Liver (tissue), 9 donors: ENCODE results near the gene NIPBL. TPM values are rescaled to one million over a fixed set of nuclear protein-coding genes. Genes with fewer than 3 reads are reported as not detected.

Experiments
- DNase-seq: peaks from one replicate; pipeline ENCODE4 v3.0.0-alpha.2; 2017; ENCODE audit warnings: low spot score
- H3K27ac ChIP-seq, 2 donors: one replicate each; pipeline ENCODE4 v1.7.0; 2013; ENCODE audit warnings: inconsistent platforms in 2 of 2, low read length in 2 of 2, control low read depth in 1 of 2, low read depth in 1 of 2, mild to moderate bottlenecking in 1 of 2
- H3K27me3 ChIP-seq, 4 donors: one replicate each; pipeline versions ENCODE4 v1.6.1 to v1.7.0; 2013; ENCODE audit warnings: low read length in 3 of 4, inconsistent platforms in 1 of 4, mild to moderate bottlenecking in 1 of 4, moderate library complexity in 1 of 4; ENCODE audit not compliant: control insufficient read depth in 4 of 4, insufficient read depth in 4 of 4
- H3K36me3 ChIP-seq, 4 donors: one replicate each; pipeline versions ENCODE4 v1.6.1 to v1.7.0; 2013; ENCODE audit warnings: low read length in 3 of 4, mild to moderate bottlenecking in 3 of 4, low read depth in 1 of 4, moderate library complexity in 1 of 4; ENCODE audit not compliant: control insufficient read depth in 4 of 4, insufficient read depth in 3 of 4
- H3K4me1 ChIP-seq, 4 donors: one replicate each; pipeline versions ENCODE4 v1.6.1 to v1.7.0; 2013; ENCODE audit warnings: low read length in 3 of 4, mild to moderate bottlenecking in 3 of 4, moderate library complexity in 1 of 4; ENCODE audit not compliant: control insufficient read depth in 4 of 4, insufficient read depth in 4 of 4
- H3K4me3 ChIP-seq, 3 donors: one replicate each; pipeline versions ENCODE4 v1.6.1 to v1.7.0; 2013; ENCODE audit warnings: low read length in 3 of 3, control low read depth in 1 of 3, low read depth in 1 of 3, mild to moderate bottlenecking in 1 of 3
- H3K9ac ChIP-seq, 2 donors: one replicate each; pipeline ENCODE4 v1.7.0; 2013; ENCODE audit warnings: low read length in 2 of 2, mild to moderate bottlenecking in 2 of 2, moderate library complexity in 2 of 2, control low read depth in 1 of 2, low read depth in 1 of 2
- H3K9me3 ChIP-seq, 4 donors: one replicate each; pipeline versions ENCODE4 v1.6.1 to v1.7.0; 2013; ENCODE audit warnings: low read length in 3 of 4; ENCODE audit not compliant: control insufficient read depth in 4 of 4
- EGR1 ChIP-seq, 2 donors: IDR thresholded peaks; 2 replicates each; pipeline ENCODE4 v1.6.1; 2016 to 2018; ENCODE audit warnings: antibody characterized with exemption in 2 of 2, low read depth in 2 of 2
- FOXA1 ChIP-seq: IDR thresholded peaks from 2 replicates; pipeline ENCODE4 v1.6.1; 2016; ENCODE audit warnings: antibody characterized with exemption
- FOXA2 ChIP-seq: IDR thresholded peaks from 2 replicates; pipeline ENCODE4 v1.6.1; 2016; ENCODE audit warnings: antibody characterized with exemption
- GABPA ChIP-seq, 2 donors: IDR thresholded peaks in 1 of 2; conservative IDR thresholded peaks in 1 of 2; 2 replicates each; pipeline ENCODE4 v1.6.1; 2016; ENCODE audit warnings: antibody characterized with exemption in 2 of 2, mild to moderate bottlenecking in 1 of 2, moderate library complexity in 1 of 2
- HNF4A ChIP-seq, 2 donors: conservative IDR thresholded peaks; 2 replicates each; pipeline ENCODE4 v1.6.1; 2016; ENCODE audit warnings: antibody characterized with exemption in 2 of 2, mild to moderate bottlenecking in 2 of 2
- HNF4G ChIP-seq: IDR thresholded peaks from 2 replicates; pipeline ENCODE4 v1.6.1; 2016; ENCODE audit warnings: antibody characterized with exemption
- JUND ChIP-seq, 2 donors: IDR thresholded peaks; 2 replicates each; pipeline ENCODE4 v1.6.1; 2016; ENCODE audit warnings: antibody characterized with exemption in 2 of 2
- NR2F2 ChIP-seq: IDR thresholded peaks from 2 replicates; pipeline ENCODE4 v1.6.1; 2016; ENCODE audit warnings: antibody characterized with exemption
- RAD21 ChIP-seq, 2 donors: IDR thresholded peaks; 2 replicates each; pipeline ENCODE4 v1.6.1; 2016; ENCODE audit warnings: antibody characterized with exemption in 2 of 2, mild to moderate bottlenecking in 2 of 2
- RXRA ChIP-seq, 2 donors: IDR thresholded peaks; 2 replicates each; pipeline ENCODE4 v1.6.1; 2017 to 2018; ENCODE audit warnings: antibody characterized with exemption in 2 of 2, mild to moderate bottlenecking in 1 of 2
- SP1 ChIP-seq: IDR thresholded peaks from 2 replicates; pipeline ENCODE4 v1.6.1; 2018; ENCODE audit warnings: antibody characterized with exemption, mild to moderate bottlenecking
- TAF1 ChIP-seq: conservative IDR thresholded peaks from 2 replicates; pipeline ENCODE4 v1.6.1; 2016; ENCODE audit warnings: antibody characterized with exemption, mild to moderate bottlenecking
- YY1 ChIP-seq: IDR thresholded peaks from 2 replicates; pipeline ENCODE4 v1.6.1; 2016; ENCODE audit warnings: antibody characterized with exemption, mild to moderate bottlenecking
- WGBS: extraction: QIAGEN DNeasy Blood & Tissue Kit; methylation state at CpG from one replicate; pipeline ENCODE4 v1.1.7; 2013; 5-methylcytosine and 5-hydroxymethylcytosine counted together
- polyA plus RNA-seq, 2 donors: library from polyadenylated mRNA; stranded (reverse) in 1 of 2; unstranded in 1 of 2; fragments of 200-250 nt in 1 of 2; fragments of >200 nt in 1 of 2; fragmentation: Nextera tagmentation in 1 of 2; extraction: Ambion mirVana in 1 of 2; gene quantifications; one replicate each; pipeline versions ENCODE4 v1.2.1 to v1.2.3, GENCODE V29; 2013 to 2015
- total RNA-seq, 2 donors: library from RNA; depleted of rRNA; stranded (reverse); fragments of >200 nt; gene quantifications; one replicate each; pipeline ENCODE4 v1.2.3, GENCODE V29; 2014
- TF ChIP-seq, protein P1 (sequence below): fragments of 150-350 bp; IDR thresholded peaks from 2 replicates; pipeline ENCODE4 v1.5.1; 2017; ENCODE audit warnings: improper control_type of control experiment, low read depth, low read length; ENCODE audit not compliant: missing input control
- TF ChIP-seq, protein P2 (sequence below): IDR thresholded peaks from 2 replicates; pipeline ENCODE4 v1.6.1; 2016; ENCODE audit warnings: antibody characterized with exemption
- TF ChIP-seq, protein P3 (sequence below): IDR thresholded peaks from 2 replicates; pipeline ENCODE4 v1.6.1; 2016; ENCODE audit warnings: antibody characterized with exemption
- TF ChIP-seq, protein P4 (sequence below): IDR thresholded peaks from 2 replicates; pipeline ENCODE4 v1.6.1; 2016; ENCODE audit warnings: antibody characterized with exemption
- TF ChIP-seq, protein P5 (sequence below): IDR thresholded peaks from 2 replicates; pipeline ENCODE4 v1.6.1; 2016; ENCODE audit warnings: antibody characterized with exemption, mild to moderate bottlenecking
- donor health status: healthy.
- donor health status: healthy.
- donor health status: healthy.
- donor health status: healthy.
- donor health status: healthy.

Gene NIPBL
- total and polyA plus RNA-seq, 4 donors: 4.9 to 30.3 (median 21.0) TPM

DNA sequence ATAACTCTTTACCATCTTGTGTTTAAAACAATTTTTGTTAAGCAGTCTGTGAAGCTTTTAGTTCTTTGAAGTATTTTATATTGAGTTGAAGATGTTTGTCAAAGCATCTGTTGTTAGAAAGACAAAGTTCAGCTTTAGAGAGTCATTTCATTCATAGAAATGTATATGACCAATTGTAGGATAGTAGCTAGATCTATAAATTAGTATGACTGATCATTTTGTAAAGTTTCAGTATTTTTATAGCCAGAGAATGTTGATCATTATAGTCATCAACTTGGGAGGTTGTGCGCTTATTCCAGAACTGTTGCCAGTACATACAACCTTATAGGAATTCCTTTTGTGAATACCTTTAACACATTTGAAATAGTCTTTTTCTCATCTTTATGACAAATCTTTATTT is 5.2 kb downstream of the NIPBL start:
- Histone ChIP-seq H3K27me3 (no peaks in the 10 kb centered on the region), H3K27ac (no peak overlapping the region), H3K9ac (no peak overlapping the region), H3K4me1 (peaks cover 4 to 45% (median 37%) of the 10 kb centered on the region in 4 donors), H3K36me3 (no peaks in the 10 kb centered on the region), H3K4me3 (no peak overlapping the region), H3K9me3 (no peaks in the 10 kb centered on the region)
- 93% methylated on average over 1 of the region's 1 CpG for WGBS
- no peak for DNase-seq
- TF ChIP-seq HNF4A (conservative IDR thresholded peaks at IDR 0.05): no peak
- TF ChIP-seq, protein P1, sequence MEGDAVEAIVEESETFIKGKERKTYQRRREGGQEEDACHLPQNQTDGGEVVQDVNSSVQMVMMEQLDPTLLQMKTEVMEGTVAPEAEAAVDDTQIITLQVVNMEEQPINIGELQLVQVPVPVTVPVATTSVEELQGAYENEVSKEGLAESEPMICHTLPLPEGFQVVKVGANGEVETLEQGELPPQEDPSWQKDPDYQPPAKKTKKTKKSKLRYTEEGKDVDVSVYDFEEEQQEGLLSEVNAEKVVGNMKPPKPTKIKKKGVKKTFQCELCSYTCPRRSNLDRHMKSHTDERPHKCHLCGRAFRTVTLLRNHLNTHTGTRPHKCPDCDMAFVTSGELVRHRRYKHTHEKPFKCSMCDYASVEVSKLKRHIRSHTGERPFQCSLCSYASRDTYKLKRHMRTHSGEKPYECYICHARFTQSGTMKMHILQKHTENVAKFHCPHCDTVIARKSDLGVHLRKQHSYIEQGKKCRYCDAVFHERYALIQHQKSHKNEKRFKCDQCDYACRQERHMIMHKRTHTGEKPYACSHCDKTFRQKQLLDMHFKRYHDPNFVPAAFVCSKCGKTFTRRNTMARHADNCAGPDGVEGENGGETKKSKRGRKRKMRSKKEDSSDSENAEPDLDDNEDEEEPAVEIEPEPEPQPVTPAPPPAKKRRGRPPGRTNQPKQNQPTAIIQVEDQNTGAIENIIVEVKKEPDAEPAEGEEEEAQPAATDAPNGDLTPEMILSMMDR: no peak
- no peak for TF ChIP-seq GABPA (IDR thresholded peaks at IDR 0.05 in 1 of 2, conservative IDR thresholded peaks at IDR 0.05 in 1 of 2)
- TF ChIP-seq, protein P2, sequence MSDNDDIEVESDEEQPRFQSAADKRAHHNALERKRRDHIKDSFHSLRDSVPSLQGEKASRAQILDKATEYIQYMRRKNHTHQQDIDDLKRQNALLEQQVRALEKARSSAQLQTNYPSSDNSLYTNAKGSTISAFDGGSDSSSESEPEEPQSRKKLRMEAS: no peak
- TF ChIP-seq HNF4G: no peak
- TF ChIP-seq RXRA (IDR thresholded peaks at IDR 0.05): no peak
- TF ChIP-seq, protein P3, sequence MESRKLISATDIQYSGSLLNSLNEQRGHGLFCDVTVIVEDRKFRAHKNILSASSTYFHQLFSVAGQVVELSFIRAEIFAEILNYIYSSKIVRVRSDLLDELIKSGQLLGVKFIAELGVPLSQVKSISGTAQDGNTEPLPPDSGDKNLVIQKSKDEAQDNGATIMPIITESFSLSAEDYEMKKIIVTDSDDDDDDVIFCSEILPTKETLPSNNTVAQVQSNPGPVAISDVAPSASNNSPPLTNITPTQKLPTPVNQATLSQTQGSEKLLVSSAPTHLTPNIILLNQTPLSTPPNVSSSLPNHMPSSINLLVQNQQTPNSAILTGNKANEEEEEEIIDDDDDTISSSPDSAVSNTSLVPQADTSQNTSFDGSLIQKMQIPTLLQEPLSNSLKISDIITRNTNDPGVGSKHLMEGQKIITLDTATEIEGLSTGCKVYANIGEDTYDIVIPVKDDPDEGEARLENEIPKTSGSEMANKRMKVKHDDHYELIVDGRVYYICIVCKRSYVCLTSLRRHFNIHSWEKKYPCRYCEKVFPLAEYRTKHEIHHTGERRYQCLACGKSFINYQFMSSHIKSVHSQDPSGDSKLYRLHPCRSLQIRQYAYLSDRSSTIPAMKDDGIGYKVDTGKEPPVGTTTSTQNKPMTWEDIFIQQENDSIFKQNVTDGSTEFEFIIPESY: no peak
- no peak for TF ChIP-seq RAD21 (IDR thresholded peaks at IDR 0.05)
- TF ChIP-seq, protein P4, sequence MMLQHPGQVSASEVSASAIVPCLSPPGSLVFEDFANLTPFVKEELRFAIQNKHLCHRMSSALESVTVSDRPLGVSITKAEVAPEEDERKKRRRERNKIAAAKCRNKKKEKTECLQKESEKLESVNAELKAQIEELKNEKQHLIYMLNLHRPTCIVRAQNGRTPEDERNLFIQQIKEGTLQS: no peak
- no peak for TF ChIP-seq FOXA2
- TF ChIP-seq JUND (IDR thresholded peaks at IDR 0.05): no peak
- no peak for TF ChIP-seq FOXA1
- TF ChIP-seq YY1: no peak
- TF ChIP-seq SP1: no peak

DNA sequence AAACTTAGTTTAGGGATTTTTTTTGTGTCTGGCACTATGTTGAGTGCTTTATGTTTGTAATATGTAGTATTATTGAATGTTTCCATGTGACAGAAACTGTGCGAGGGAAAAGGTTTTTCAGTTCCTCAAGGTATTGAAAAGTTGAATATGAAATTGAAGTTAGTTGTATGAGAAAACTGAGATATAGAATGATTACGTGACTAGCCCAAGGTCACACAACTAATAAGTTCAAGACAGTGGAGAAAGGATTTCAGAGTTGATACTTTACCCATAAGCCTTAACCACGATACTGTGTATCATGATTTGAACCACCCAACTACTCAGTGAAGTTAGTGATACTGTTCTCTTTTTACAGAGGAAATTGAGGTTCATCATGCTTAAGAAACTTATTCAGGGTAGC is 5.7 kb downstream of the NIPBL start:
- DNase-seq: no peak
- H3K27me3 ChIP-seq: no peaks in the 10 kb centered on the region
- H3K4me3 ChIP-seq: no peak overlapping the region
- H3K4me1 ChIP-seq: peaks cover 5 to 49% (median 39%) of the 10 kb centered on the region in 4 donors
- no peaks in the 10 kb centered on the region for H3K36me3 ChIP-seq
- 75% methylated on average over 3 of the region's 3 CpGs for WGBS
- H3K9me3 ChIP-seq: no peaks in the 10 kb centered on the region
- H3K9ac ChIP-seq: no peak overlapping the region
- TF ChIP-seq, protein P5, sequence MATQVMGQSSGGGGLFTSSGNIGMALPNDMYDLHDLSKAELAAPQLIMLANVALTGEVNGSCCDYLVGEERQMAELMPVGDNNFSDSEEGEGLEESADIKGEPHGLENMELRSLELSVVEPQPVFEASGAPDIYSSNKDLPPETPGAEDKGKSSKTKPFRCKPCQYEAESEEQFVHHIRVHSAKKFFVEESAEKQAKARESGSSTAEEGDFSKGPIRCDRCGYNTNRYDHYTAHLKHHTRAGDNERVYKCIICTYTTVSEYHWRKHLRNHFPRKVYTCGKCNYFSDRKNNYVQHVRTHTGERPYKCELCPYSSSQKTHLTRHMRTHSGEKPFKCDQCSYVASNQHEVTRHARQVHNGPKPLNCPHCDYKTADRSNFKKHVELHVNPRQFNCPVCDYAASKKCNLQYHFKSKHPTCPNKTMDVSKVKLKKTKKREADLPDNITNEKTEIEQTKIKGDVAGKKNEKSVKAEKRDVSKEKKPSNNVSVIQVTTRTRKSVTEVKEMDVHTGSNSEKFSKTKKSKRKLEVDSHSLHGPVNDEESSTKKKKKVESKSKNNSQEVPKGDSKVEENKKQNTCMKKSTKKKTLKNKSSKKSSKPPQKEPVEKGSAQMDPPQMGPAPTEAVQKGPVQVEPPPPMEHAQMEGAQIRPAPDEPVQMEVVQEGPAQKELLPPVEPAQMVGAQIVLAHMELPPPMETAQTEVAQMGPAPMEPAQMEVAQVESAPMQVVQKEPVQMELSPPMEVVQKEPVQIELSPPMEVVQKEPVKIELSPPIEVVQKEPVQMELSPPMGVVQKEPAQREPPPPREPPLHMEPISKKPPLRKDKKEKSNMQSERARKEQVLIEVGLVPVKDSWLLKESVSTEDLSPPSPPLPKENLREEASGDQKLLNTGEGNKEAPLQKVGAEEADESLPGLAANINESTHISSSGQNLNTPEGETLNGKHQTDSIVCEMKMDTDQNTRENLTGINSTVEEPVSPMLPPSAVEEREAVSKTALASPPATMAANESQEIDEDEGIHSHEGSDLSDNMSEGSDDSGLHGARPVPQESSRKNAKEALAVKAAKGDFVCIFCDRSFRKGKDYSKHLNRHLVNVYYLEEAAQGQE: no peak
- TF ChIP-seq FOXA2 (no peak), EGR1 (IDR thresholded peaks at IDR 0.05; ENCODE audit: low read depth in 2 of 2) (no peak), SP1 (no peak), NR2F2 (no peak), HNF4G (no peak), HNF4A (conservative IDR thresholded peaks at IDR 0.05) (no peak), RAD21 (IDR thresholded peaks at IDR 0.05) (no peak), JUND (IDR thresholded peaks at IDR 0.05) (no peak), FOXA1 (no peak), YY1 (no peak), TAF1 (no peak), RXRA (IDR thresholded peaks at IDR 0.05) (no peak), GABPA (IDR thresholded peaks at IDR 0.05 in 1 of 2, conservative IDR thresholded peaks at IDR 0.05 in 1 of 2) (no peak)
- TF ChIP-seq, protein P3: no peak
- TF ChIP-seq, protein P1: no peak
- TF ChIP-seq, protein P4: no peak
- no peak overlapping the region for H3K27ac ChIP-seq
